Measurements from ENCODE around the gene KRT1. TPM values are rescaled to one million over a fixed set of nuclear protein-coding genes. Genes with fewer than 3 reads are reported as not detected.

Gene KRT1
- total RNA-seq, 6 experiments from 2014 or later: not detected

DNA sequence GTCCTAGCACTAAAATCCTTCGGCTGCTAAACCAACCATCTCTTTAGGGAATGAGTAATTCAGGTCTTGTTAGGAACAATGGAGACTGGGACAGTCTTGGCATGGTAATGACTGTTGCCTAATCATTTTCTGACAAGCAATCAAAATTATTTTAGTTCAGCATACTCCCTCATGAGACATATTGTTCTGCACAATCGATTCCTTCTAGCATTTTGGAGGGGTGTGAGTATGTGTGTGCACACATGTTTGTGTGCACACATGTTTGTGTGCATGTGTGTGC is 2.1 kb upstream of the KRT1 start:
- 75% methylated on average over 1 of the region's 2 CpGs for WGBS (ENCODE audit: insufficient coverage, low coverage, low lambda C conversion rate, missing lambda C conversion rate)
- DNase-seq (no peak), ATAC-seq (no peak)
- intact Hi-C loops (cut with DNase I): no loop called here
- Histone ChIP-seq H3K9me3 (no peaks in the 10 kb centered on the region), H3K27me3 (no peaks in the 10 kb centered on the region), H3K36me3 (no peaks in the 10 kb centered on the region), H3K4me3 (no peak overlapping the region), H3K4me1 (no peaks in the 10 kb centered on the region), H3K27ac (no peak overlapping the region)
- TF ChIP-seq, protein P1, sequence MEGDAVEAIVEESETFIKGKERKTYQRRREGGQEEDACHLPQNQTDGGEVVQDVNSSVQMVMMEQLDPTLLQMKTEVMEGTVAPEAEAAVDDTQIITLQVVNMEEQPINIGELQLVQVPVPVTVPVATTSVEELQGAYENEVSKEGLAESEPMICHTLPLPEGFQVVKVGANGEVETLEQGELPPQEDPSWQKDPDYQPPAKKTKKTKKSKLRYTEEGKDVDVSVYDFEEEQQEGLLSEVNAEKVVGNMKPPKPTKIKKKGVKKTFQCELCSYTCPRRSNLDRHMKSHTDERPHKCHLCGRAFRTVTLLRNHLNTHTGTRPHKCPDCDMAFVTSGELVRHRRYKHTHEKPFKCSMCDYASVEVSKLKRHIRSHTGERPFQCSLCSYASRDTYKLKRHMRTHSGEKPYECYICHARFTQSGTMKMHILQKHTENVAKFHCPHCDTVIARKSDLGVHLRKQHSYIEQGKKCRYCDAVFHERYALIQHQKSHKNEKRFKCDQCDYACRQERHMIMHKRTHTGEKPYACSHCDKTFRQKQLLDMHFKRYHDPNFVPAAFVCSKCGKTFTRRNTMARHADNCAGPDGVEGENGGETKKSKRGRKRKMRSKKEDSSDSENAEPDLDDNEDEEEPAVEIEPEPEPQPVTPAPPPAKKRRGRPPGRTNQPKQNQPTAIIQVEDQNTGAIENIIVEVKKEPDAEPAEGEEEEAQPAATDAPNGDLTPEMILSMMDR (IDR thresholded peaks at IDR 0.05): no peak
- TF ChIP-seq POLR2A (IDR thresholded peaks at IDR 0.05): no peak

DNA sequence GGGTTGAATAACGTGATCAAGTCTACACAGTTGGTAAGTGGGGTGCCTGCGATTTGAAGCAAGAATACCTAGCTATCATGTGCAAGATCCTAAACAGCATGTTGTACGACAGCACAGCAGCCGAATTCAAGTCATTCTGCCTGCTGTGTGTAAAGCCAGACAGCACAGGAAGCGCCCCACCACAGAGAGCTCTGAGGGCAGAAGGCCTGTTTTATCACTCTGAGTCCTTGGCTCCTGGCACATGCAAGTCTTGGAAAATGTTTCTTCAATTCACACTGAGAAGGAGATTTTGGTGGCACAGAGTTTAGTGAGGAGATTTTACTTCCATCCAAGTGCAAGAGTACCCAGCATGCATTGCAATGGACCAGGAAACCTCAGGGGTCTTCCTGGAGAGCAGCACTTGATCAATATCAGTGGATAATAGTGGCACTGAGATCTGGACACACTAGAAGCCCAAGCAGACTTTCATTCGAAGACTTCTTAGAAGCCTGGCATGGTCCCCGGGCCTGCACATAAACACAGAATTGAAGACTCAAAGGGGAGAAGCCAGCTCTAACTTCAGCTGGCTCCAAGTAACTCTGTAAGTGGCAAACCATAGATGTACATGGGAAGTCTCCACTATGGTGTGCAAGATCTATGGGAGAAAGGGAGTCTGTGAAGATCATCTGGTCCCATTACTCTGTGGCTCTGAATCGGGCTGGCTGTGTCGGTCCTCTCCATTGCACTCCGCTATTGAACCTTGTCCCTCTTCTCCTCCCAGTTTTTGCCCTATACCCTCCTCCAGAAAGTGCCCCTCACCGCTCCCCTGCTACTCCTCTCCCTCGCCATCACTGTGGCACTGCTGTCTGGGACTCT is 1.5 kb upstream of the KRT1 start:
- H3K27me3 ChIP-seq: no peaks in the 10 kb centered on the region
- H3K27ac ChIP-seq: no peak overlapping the region
- H3K9me3 ChIP-seq: no peaks in the 10 kb centered on the region
- ATAC-seq: no peak
- DNase-seq: no peak
- no peak overlapping the region for H3K4me3 ChIP-seq
- TF ChIP-seq, protein P1 (IDR thresholded peaks at IDR 0.05): no peak
- TF ChIP-seq POLR2A (IDR thresholded peaks at IDR 0.05): no peak
- intact Hi-C loops (cut with DNase I): no loop called here
- no peaks in the 10 kb centered on the region for H3K4me1 ChIP-seq
- no peaks in the 10 kb centered on the region for H3K36me3 ChIP-seq
- WGBS (ENCODE audit: insufficient coverage, low coverage, low lambda C conversion rate, missing lambda C conversion rate): 55% methylated on average over 11 of the region's 12 CpGs

DNA sequence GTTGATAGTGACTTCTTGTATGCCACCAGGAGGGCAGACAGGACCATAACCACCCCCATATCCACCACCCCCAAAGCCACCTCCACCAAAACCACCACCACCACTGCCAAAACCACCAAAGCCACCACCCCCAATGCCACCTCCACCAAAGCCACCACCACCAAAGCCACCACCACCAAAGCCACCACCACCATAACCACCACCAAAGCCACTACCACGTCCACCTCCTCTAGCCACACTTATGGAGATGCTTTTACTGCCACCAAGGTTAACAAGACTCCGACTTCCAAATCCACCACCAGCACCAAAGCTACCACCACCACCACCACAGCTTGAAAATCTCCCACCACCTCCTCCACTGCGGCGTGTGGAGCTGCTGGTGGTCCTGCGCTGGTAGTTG is 332 bp downstream of the KRT1 start:
- TF ChIP-seq POLR2A (IDR thresholded peaks at IDR 0.05): no peak
- TF ChIP-seq, protein P1 (IDR thresholded peaks at IDR 0.05): no peak
- DNase-seq: no peak
- WGBS (ENCODE audit: insufficient coverage, low coverage, low lambda C conversion rate, missing lambda C conversion rate): 57% methylated on average over 5 of the region's 5 CpGs
- ATAC-seq: no peak
- Histone ChIP-seq H3K27ac (no peak overlapping the region), H3K9me3 (no peaks in the 10 kb centered on the region), H3K4me3 (no peak overlapping the region), H3K4me1 (no peaks in the 10 kb centered on the region), H3K27me3 (no peaks in the 10 kb centered on the region), H3K36me3 (no peaks in the 10 kb centered on the region)
- intact Hi-C loops (cut with DNase I): no loop called here

DNA sequence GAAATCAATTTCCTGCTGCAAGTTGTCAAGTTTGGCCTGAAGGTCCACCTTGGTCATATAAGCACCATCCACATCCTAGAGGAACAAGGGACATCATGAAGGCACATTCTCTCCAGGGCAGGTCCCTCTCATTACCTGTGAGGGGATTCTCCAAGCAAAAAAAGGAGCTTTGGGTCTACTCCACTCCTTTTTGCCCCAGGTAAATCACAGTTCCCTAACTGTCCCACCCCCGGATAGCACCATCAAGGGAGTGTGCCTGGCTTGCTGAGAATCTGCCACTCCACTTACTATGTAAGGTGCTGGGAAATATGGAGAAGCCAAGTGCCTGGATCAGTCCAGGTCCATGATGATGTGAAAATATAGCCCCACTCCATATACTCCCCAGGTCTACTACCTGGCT is 2.5 kb downstream of the KRT1 start:
- Histone ChIP-seq H3K9me3 (no peaks in the 10 kb centered on the region), H3K36me3 (no peaks in the 10 kb centered on the region), H3K27me3 (no peaks in the 10 kb centered on the region), H3K27ac (no peak overlapping the region), H3K4me1 (no peaks in the 10 kb centered on the region), H3K4me3 (no peak overlapping the region)
- intact Hi-C loops (cut with DNase I): no loop called here
- WGBS (ENCODE audit: insufficient coverage, low coverage, low lambda C conversion rate, missing lambda C conversion rate): no CpG with 5 or more reads among the region's 1 CpG
- no peak for ATAC-seq
- no peak for TF ChIP-seq POLR2A (IDR thresholded peaks at IDR 0.05)
- TF ChIP-seq, protein P1 (IDR thresholded peaks at IDR 0.05): no peak
- DNase-seq: no peak
